ENCODE results near the gene SLC35E3.
"Not testable (repeated sequence)": the region's sequence is repeated elsewhere in the genome, so short reads cannot be mapped to it uniquely, and the experiment has no call there.

Gene SLC35E3

DNA sequence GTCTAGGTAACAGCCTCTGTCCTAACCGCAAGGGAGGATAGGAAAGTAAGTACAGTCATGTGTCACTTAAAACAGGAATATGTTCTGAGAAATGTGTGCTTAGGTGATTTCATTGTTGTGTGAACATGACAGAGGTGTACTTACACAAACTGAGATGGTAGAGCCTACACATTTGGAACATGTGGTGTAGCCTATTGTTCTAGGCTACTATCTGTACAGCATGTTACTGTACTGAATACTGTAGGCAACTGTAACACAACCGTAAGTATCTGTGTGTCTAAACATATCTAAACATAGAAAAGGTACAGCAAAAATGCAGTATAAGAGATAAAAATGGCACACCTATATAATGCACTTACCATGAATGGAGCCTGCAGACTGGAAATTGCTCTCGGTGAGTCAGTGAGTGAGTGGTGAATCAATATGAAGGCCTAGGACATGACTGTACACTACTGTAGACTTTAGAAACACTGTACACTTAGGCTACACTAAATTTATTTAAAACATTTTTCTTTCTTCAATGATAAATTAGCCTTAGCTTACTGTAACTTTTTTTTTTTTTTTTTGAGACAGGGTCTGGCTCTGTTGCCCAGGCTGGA lies 48.8 kb downstream of the SLC35E3 start:
- peak; percentile 38 for DNase-seq (ENCODE audit: low read depth)

DNA sequence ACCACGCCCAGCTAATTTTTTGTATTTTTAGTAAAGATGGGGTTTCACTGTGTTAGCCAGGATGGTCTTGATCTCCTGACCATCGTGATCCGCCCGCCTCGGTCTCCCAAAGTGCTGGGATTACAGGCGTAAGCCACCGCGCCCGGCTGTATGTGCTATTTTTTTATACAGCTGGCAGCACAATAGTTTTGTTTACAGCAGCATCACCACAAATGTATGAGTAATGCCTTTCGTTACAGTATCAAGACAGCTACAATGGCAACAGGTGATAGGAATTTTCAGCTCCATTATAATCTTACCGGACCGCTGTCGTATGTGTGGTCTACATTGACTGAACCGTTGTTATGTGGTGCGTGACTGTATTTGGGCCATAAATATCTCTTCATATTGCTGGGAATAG lies 50.4 kb downstream of the SLC35E3 start:
- DNase-seq (ENCODE audit: low read depth): no peak

DNA sequence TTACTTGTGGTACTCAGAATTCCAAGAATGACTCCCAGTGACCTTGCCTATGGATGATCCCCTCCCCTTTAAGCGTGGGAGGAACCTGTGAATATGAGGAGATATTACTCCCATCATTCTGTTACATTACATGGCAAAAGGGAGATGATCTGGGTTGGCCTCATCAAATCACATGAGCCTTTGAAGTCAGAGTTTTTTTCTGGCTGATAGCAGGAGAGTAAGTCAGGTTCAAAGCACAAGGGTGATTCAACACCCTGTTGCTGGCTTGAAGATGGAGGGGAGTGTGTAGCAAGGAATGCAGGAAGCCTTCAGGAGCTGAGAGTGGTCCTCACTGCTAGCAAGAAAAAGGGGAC lies 52.9 kb downstream of the SLC35E3 start:
- DNase-seq (ENCODE audit: low read depth): no peak

- no peak for DNase-seq (ENCODE audit: low read depth)
Observed at GRCh38 chr12:68800294-68800693, 54.3 kb downstream of the SLC35E3 start.

DNA sequence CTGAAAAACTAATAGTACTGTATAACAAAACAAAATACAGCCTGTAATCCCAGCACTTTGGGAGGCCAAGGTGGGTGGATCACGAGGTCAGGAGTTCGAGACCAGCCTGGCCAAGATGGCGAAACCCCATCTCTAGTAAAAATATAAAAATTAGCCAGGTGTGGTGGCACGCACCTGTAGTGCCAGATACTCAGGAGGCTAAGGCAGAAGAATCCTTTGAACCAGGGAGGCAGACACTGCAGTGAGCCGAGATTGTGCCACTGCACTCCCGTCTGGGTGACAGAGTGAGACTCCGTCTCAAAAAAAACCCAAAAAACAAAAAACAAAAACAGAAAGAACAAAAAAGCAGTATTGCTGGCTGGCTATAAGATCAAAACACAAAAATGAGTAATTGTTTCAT lies 55.1 kb downstream of the SLC35E3 start:
- DNase-seq (ENCODE audit: low read depth): not testable (repeated sequence)

DNA sequence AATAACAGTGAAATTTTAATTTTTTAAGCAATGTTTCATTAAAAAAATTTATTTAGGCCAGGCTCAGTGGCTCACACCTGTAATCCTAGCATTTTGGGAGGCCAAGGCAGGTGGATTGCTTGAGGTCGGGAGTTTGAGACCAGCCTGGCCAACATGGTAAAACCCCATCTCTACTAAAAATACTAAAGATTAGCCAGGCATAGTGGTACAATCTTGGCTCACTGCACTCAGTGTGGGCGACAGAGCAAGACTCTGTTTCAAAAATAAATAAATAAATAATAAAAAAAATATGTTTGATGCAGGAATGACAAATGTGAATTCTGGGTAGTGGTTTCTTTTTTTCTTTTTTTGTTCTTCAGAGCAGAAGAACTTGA lies 56.4 kb downstream of the SLC35E3 start:
- not testable (repeated sequence) for DNase-seq (ENCODE audit: low read depth)

DNA sequence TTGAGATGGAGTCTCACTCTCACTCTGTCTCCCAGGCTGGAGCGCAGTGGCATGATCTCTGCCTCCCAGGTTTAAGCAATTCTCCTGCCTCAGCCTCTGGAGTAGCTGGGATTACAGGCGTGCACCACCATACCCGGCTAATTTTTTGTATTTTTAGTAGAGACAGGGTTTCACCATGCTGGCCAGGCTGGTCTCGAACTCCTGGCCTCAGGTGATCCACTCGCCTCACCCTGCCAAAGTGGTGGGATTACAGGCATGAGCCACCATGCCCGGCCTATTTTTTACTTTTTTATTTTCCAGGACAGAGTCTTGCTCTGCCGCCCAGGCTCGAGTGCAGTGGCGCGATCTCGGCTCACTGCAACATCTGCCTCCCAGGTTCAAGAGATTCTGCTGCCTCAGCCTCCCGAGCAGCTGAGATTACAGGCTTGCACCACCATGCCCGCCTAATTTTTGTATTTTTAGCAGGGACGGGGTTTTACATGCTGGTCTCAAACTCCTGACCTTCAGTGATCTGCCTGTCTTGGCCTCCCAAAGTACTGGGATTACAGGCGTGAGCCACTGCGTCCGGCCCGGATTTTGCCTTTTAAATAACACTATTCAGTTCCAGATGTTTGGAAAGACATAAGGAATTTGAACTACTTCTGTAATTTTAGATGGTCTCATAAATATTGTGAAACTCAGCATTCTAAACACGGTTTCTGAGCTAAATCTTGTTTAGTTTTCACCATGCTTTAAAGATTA lies 57.1 kb downstream of the SLC35E3 start:
- DNase-seq (ENCODE audit: low read depth): not testable (repeated sequence)

- DNase-seq (ENCODE audit: low read depth): no peak
Observed at GRCh38 chr12:68803948-68804656, 58.1 kb downstream of the SLC35E3 start.

- no peak for DNase-seq (ENCODE audit: low read depth)
Observed at GRCh38 chr12:68804657-68805591, 58.9 kb downstream of the SLC35E3 start.

GRCh38 chr12:68805592-68806120 lies 59.7 kb downstream of the SLC35E3 start:
- DNase-seq (ENCODE audit: low read depth): no peak

DNA sequence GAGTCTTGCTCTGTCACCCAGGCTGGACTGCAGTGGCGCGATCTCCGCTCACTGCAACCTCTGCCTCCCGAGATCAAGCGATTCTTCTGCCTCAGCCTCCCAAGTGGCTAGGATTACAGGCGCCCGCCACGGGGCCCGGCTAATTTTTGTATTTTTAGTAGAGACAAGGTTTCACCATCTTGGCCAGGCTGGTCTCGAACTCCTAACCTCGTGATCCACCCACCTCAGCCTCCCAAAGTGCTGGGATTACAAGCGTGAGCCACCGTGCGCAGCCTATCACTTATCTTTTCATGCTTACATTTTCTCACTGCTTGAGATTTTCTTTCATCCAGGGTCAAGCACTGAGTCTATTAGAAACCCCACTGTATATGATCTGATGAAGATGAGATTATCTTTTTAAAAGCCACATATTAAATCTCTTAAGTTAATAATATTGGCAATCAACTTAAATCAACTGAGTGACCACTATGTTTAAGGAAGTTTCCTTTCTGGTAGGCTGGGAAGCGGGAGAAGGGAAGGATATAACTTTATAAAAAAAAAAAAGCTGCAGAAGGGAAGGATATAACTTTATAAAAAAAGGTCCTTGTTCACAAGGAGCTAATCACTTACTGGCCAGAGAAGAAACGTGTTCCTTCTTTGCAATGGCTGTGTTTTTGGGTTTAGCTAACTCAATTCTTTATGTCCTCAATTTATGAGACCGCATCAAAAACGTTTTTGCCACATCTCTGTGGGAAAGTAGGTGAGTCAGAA lies 60.7 kb downstream of the SLC35E3 start:
- DNase-seq (ENCODE audit: low read depth): no peak

DNA sequence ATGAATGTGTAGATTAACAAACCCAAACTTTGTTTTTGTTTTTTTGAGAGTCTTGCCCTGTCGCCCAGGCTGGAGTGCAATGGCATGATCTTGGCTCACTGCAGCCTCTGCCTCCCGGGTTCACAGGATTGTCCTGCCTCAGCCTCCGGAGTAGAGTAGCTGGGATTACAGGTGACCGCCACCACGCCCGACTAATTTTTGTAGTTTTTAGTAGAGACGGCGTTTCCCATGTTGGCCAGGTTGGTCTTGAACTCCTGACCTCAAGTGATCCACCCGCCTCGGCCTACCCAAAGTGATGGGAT lies 61.2 kb downstream of the SLC35E3 start:
- DNase-seq (ENCODE audit: low read depth): not testable (repeated sequence)

- DNase-seq (ENCODE audit: low read depth): peak; percentile 59
Observed at GRCh38 chr12:68807576-68808387, 61.8 kb downstream of the SLC35E3 start, which contains the start of gene MDM2. Gene MDM2, plus strand, starts transcription at chr12:68808177. Its CDS starts 301 bp downstream, at chr12:68808478.

- peak; percentile 64 for DNase-seq (ENCODE audit: low read depth)
Observed at GRCh38 chr12:68808388-68809189, 62.6 kb downstream of the SLC35E3 start.

DNA sequence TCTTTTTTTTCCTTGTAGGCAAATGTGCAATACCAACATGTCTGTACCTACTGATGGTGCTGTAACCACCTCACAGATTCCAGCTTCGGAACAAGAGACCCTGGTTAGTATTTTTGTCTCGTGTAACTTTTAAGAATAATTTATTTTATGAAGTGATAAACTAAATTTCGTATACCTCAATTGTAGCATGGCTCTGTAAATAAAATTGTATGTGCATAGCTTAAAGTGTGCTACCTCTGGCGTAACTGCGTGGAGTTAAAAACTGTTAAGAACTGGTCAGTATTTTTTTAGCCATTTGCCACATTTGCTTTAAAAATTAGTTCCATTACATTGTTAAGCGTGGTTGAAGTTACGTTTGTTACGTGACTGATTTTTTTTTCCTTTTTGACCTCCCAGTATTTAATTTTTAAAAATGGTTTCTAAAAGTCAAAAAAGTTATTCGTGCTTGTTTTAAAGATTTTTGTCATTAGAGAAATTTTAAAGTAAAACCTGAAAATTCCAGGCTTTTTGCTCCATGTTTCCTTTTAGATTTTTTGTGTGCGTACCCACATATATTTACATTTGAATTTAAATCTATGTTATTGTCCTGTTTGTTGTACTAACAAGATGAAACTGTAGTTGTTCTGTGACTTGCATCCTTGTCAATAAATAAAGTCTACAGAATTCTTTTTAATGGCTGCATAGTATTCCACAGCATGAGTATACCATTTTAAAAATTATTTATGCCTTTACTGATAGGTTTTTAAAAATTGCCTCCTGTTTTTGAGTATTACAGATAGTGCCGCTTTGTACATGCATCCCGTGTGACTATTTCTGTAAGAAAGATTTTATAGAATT lies 63.4 kb downstream of the SLC35E3 start:
- DNase-seq (ENCODE audit: low read depth): no peak

- DNase-seq (ENCODE audit: low read depth): not testable (repeated sequence)
Observed at GRCh38 chr12:68810027-68810389, 64.0 kb downstream of the SLC35E3 start.

DNA sequence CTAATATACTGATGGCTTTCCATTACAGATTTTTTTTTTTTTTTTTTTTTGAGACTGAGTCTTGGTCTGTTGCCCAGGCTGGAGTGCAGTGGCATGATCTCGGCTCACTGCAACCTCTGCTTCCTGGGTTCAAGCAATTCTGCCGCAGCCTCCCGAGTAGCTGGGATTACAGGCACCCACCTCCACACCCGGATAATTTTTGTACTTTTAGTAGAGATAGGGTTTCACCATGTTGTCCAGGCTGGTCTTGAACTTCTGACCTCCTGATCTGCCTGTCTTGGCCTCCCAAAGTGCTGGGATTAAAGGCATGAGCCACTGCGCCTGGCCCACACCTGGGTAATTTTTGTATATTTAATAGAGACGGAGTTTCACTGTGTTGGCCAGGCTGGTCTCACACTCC lies 65.6 kb downstream of the SLC35E3 start:
- DNase-seq (ENCODE audit: low read depth): not testable (repeated sequence)

DNA sequence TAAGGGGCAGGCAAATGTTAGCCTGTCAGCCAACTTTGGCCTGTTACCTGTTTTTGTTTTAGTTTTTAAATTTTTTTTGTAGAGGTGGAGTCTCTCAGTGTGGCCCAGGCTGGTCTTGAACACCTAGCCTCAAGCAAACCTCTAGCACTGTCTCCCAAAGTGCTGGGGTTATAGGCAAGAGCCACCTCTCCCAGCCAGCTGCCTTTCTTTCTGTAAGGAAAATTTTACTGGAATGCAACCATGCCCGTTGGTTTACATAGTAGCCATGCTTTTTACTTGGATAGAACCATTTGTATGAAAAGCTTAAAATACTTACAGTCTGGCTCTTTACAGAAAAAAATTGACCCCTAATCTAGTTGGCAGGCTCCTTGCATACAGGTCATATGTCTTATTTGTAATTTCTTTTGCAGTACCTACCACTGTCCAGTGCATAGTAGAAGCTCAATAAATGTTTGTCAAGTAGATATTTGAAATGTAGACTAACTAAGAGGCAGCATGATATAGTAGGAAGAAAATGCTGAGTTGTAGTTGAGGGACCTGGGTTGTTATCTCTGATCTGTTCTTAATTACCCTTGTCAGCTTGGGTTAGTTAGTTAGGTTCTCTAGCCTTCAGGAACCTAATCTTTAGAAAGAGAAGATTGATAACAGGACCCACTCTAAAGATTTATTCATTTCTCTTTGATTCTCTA lies 66.7 kb downstream of the SLC35E3 start:
- no peak for DNase-seq (ENCODE audit: low read depth)

Measured in HS-27A (cell line).